Measurements from ENCODE around the gene TMEM126B.
A peak's percentile ranks its signal among the peaks of the same experiment; 100 is the strongest.
"Not testable (repeated sequence)": the region's sequence is repeated elsewhere in the genome, so short reads cannot be mapped to it uniquely, and the experiment has no call there.

TMEM126B gene

GRCh38 chr11:85651118-85651517 is 22.7 kb downstream of the TMEM126B start:
- no peak overlapping the region for H3K27ac ChIP-seq (ENCODE audit: low read depth, low read length)
- no peak overlapping the region for H3K9ac ChIP-seq (ENCODE audit: low read length)
- peaks cover 15% of the 10 kb centered on the region for H3K36me3 ChIP-seq (ENCODE audit: insufficient read depth, low read length)
- no peaks in the 10 kb centered on the region for H3K27me3 ChIP-seq (ENCODE audit: control insufficient read depth in 1 of 2, insufficient read depth in 2 of 2, low read length in 2 of 2)
- peaks cover 21% of the 10 kb centered on the region for H3K4me1 ChIP-seq (ENCODE audit: insufficient read depth, low read length)
- no peaks in the 10 kb centered on the region for H3K9me3 ChIP-seq (ENCODE audit: low read length)
- H3K4me3 ChIP-seq (ENCODE audit: low read depth in 1 of 2, low read length in 2 of 2): no peak overlapping the region

- Histone ChIP-seq H3K27ac (ENCODE audit: low read depth, low read length) (no peak overlapping the region), H3K27me3 (ENCODE audit: control insufficient read depth in 1 of 2, insufficient read depth in 2 of 2, low read length in 2 of 2) (no peaks in the 10 kb centered on the region), H3K4me1 (ENCODE audit: insufficient read depth, low read length) (peaks cover 18% of the 10 kb centered on the region), H3K36me3 (ENCODE audit: insufficient read depth, low read length) (peaks cover 22% of the 10 kb centered on the region), H3K9me3 (ENCODE audit: low read length) (no peaks in the 10 kb centered on the region), H3K4me3 (ENCODE audit: low read depth in 1 of 2, low read length in 2 of 2) (no peak overlapping the region), H3K9ac (ENCODE audit: low read length) (no peak overlapping the region)
These were observed 24.5 kb downstream of the TMEM126B start for GRCh38 chr11:85652786-85653447.

GRCh38 chr11:85654343-85654742 is 25.9 kb downstream of the TMEM126B start:
- peaks cover 22% of the 10 kb centered on the region for H3K36me3 ChIP-seq (ENCODE audit: insufficient read depth, low read length)
- H3K27ac ChIP-seq (ENCODE audit: low read depth, low read length); H3K9ac ChIP-seq (ENCODE audit: low read length); H3K27me3 ChIP-seq (ENCODE audit: control insufficient read depth in 1 of 2, insufficient read depth in 2 of 2, low read length in 2 of 2); H3K9me3 ChIP-seq (ENCODE audit: low read length); H3K4me3 ChIP-seq (ENCODE audit: low read depth in 1 of 2, low read length in 2 of 2): not testable (repeated sequence)
- peaks cover 21% of the 10 kb centered on the region for H3K4me1 ChIP-seq (ENCODE audit: insufficient read depth, low read length)

- Histone ChIP-seq H3K36me3 (ENCODE audit: insufficient read depth, low read length) (peaks cover 29% of the 10 kb centered on the region), H3K4me3 (ENCODE audit: low read depth in 1 of 2, low read length in 2 of 2) (no peak overlapping the region), H3K9ac (ENCODE audit: low read length) (no peak overlapping the region), H3K27ac (ENCODE audit: low read depth, low read length) (no peak overlapping the region), H3K4me1 (ENCODE audit: insufficient read depth, low read length) (peaks cover 40% of the 10 kb centered on the region), H3K27me3 (ENCODE audit: control insufficient read depth in 1 of 2, insufficient read depth in 2 of 2, low read length in 2 of 2) (no peaks in the 10 kb centered on the region), H3K9me3 (ENCODE audit: low read length) (no peaks in the 10 kb centered on the region)
These were observed 28.4 kb downstream of the TMEM126B start for GRCh38 chr11:85656777-85657176.

- H3K4me3 ChIP-seq (ENCODE audit: low read depth in 1 of 2, low read length in 2 of 2): no peak overlapping the region
- no peak overlapping the region for H3K9ac ChIP-seq (ENCODE audit: low read length)
- no peak overlapping the region for H3K27ac ChIP-seq (ENCODE audit: low read depth, low read length)
- H3K36me3 ChIP-seq (ENCODE audit: insufficient read depth, low read length): peaks cover 34% of the 10 kb centered on the region
- no peaks in the 10 kb centered on the region for H3K9me3 ChIP-seq (ENCODE audit: low read length)
- H3K4me1 ChIP-seq (ENCODE audit: insufficient read depth, low read length): peaks cover 51% of the 10 kb centered on the region
- H3K27me3 ChIP-seq (ENCODE audit: control insufficient read depth in 1 of 2, insufficient read depth in 2 of 2, low read length in 2 of 2): no peaks in the 10 kb centered on the region
These were observed 29.8 kb downstream of the TMEM126B start for GRCh38 chr11:85658180-85658579.

- Histone ChIP-seq H3K9me3 (ENCODE audit: low read length) (no peaks in the 10 kb centered on the region), H3K9ac (ENCODE audit: low read length) (peak overlapping the region; percentile 39), H3K4me1 (ENCODE audit: insufficient read depth, low read length) (peaks cover 60% of the 10 kb centered on the region), H3K27me3 (ENCODE audit: control insufficient read depth in 1 of 2, insufficient read depth in 2 of 2, low read length in 2 of 2) (no peaks in the 10 kb centered on the region), H3K36me3 (ENCODE audit: insufficient read depth, low read length) (peaks cover 29% of the 10 kb centered on the region), H3K27ac (ENCODE audit: low read depth, low read length) (no peak overlapping the region), H3K4me3 (ENCODE audit: low read depth in 1 of 2, low read length in 2 of 2) (peak overlapping the region in 1 of 2 donors; percentile 32)
These were observed 33.7 kb downstream of the TMEM126B start for GRCh38 chr11:85661972-85662664.

GRCh38 chr11:85663080-85663752 is 34.8 kb downstream of the TMEM126B start:
- Histone ChIP-seq H3K27ac (ENCODE audit: low read depth, low read length) (peak overlapping the region; percentile 93), H3K4me1 (ENCODE audit: insufficient read depth, low read length) (peaks cover 53% of the 10 kb centered on the region)

GRCh38 chr11:85663753-85664614 is 35.6 kb downstream of the TMEM126B start:
- H3K27me3 ChIP-seq (ENCODE audit: control insufficient read depth in 1 of 2, insufficient read depth in 2 of 2, low read length in 2 of 2): no peaks in the 10 kb centered on the region
- H3K4me3 ChIP-seq (ENCODE audit: low read depth in 1 of 2, low read length in 2 of 2): peak overlapping the region; percentile 77 to 82
- peak overlapping the region; percentile 93 for H3K27ac ChIP-seq (ENCODE audit: low read depth, low read length)
- H3K9me3 ChIP-seq (ENCODE audit: low read length): no peaks in the 10 kb centered on the region
- H3K9ac ChIP-seq (ENCODE audit: low read length): peak overlapping the region; percentile 69
- H3K36me3 ChIP-seq (ENCODE audit: insufficient read depth, low read length): peaks cover 23% of the 10 kb centered on the region
- H3K4me1 ChIP-seq (ENCODE audit: insufficient read depth, low read length): peaks cover 46% of the 10 kb centered on the region

More at GRCh38 chr11:85663080-85663752, 34.8 kb downstream of the TMEM126B start:
- Histone ChIP-seq H3K9ac (ENCODE audit: low read length) (peak overlapping the region; percentile 69), H3K4me3 (ENCODE audit: low read depth in 1 of 2, low read length in 2 of 2) (peak overlapping the region; percentile 77 to 82), H3K36me3 (ENCODE audit: insufficient read depth, low read length) (peaks cover 23% of the 10 kb centered on the region), H3K27me3 (ENCODE audit: control insufficient read depth in 1 of 2, insufficient read depth in 2 of 2, low read length in 2 of 2) (no peaks in the 10 kb centered on the region), H3K9me3 (ENCODE audit: low read length) (no peaks in the 10 kb centered on the region)

- H3K27me3 ChIP-seq (ENCODE audit: control insufficient read depth in 1 of 2, insufficient read depth in 2 of 2, low read length in 2 of 2): no peaks in the 10 kb centered on the region
- H3K9me3 ChIP-seq (ENCODE audit: low read length): no peaks in the 10 kb centered on the region
These were observed 36.5 kb downstream of the TMEM126B start, which contains the start of gene CREBZF for GRCh38 chr11:85664615-85665481. Gene CREBZF, minus strand, starts transcription at chr11:85665129. Its CDS starts 254 bp downstream, at chr11:85664875.

GRCh38 chr11:85665733-85666132 is 37.3 kb downstream of the TMEM126B start:
- peak overlapping the region in 1 of 2 donors; percentile 82 for H3K4me3 ChIP-seq (ENCODE audit: low read depth in 1 of 2, low read length in 2 of 2)
- no peak overlapping the region for H3K27ac ChIP-seq (ENCODE audit: low read depth, low read length)

More at GRCh38 chr11:85664615-85665481, 36.5 kb downstream of the TMEM126B start, which contains the start of gene CREBZF:
- peaks cover 23% of the 10 kb centered on the region for H3K36me3 ChIP-seq (ENCODE audit: insufficient read depth, low read length)
- H3K4me1 ChIP-seq (ENCODE audit: insufficient read depth, low read length): peaks cover 38% of the 10 kb centered on the region
- peak within 1 kb of the TSS; percentile 77 to 82 for H3K4me3 ChIP-seq (ENCODE audit: low read depth in 1 of 2, low read length in 2 of 2)
- H3K9ac ChIP-seq (ENCODE audit: low read length): peak within 1 kb of the TSS; percentile 69
- H3K27ac ChIP-seq (ENCODE audit: low read depth, low read length): peak within 1 kb of the TSS; percentile 93

More at GRCh38 chr11:85665733-85666132, 37.3 kb downstream of the TMEM126B start:
- Histone ChIP-seq H3K27me3 (ENCODE audit: control insufficient read depth in 1 of 2, insufficient read depth in 2 of 2, low read length in 2 of 2) (no peaks in the 10 kb centered on the region), H3K9ac (ENCODE audit: low read length) (no peak overlapping the region), H3K9me3 (ENCODE audit: low read length) (no peaks in the 10 kb centered on the region), H3K36me3 (ENCODE audit: insufficient read depth, low read length) (peaks cover 14% of the 10 kb centered on the region), H3K4me1 (ENCODE audit: insufficient read depth, low read length) (peaks cover 29% of the 10 kb centered on the region)
